Measurements from ENCODE around the gene HTR3B.

Gene HTR3B

GRCh38 chr11:113881856-113882255 lies 22.7 kb upstream of the HTR3B start:
- no peak for TF ChIP-seq FOXP2 (optimal IDR thresholded peaks at IDR 0.05; ENCODE audit: borderline replicate concordance, extremely low read depth, extremely low read length, insufficient read depth)
- TF ChIP-seq SIN3A (IDR thresholded peaks at IDR 0.05; ENCODE audit: borderline replicate concordance, insufficient read depth, low read length) = no peak
- no peak for TF ChIP-seq POLR2AphosphoS5 (IDR thresholded peaks at IDR 0.05; ENCODE audit: low read depth, low read length)
- TF ChIP-seq TAF1 (IDR thresholded peaks at IDR 0.05; ENCODE audit: borderline replicate concordance, insufficient read depth, low read length) = no peak
- TF ChIP-seq, protein P1, sequence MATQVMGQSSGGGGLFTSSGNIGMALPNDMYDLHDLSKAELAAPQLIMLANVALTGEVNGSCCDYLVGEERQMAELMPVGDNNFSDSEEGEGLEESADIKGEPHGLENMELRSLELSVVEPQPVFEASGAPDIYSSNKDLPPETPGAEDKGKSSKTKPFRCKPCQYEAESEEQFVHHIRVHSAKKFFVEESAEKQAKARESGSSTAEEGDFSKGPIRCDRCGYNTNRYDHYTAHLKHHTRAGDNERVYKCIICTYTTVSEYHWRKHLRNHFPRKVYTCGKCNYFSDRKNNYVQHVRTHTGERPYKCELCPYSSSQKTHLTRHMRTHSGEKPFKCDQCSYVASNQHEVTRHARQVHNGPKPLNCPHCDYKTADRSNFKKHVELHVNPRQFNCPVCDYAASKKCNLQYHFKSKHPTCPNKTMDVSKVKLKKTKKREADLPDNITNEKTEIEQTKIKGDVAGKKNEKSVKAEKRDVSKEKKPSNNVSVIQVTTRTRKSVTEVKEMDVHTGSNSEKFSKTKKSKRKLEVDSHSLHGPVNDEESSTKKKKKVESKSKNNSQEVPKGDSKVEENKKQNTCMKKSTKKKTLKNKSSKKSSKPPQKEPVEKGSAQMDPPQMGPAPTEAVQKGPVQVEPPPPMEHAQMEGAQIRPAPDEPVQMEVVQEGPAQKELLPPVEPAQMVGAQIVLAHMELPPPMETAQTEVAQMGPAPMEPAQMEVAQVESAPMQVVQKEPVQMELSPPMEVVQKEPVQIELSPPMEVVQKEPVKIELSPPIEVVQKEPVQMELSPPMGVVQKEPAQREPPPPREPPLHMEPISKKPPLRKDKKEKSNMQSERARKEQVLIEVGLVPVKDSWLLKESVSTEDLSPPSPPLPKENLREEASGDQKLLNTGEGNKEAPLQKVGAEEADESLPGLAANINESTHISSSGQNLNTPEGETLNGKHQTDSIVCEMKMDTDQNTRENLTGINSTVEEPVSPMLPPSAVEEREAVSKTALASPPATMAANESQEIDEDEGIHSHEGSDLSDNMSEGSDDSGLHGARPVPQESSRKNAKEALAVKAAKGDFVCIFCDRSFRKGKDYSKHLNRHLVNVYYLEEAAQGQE (IDR thresholded peaks at IDR 0.05; ENCODE audit: insufficient read depth in 1 of 2, low read depth in 2 of 2, low read length in 2 of 2) = no peak

DNA sequence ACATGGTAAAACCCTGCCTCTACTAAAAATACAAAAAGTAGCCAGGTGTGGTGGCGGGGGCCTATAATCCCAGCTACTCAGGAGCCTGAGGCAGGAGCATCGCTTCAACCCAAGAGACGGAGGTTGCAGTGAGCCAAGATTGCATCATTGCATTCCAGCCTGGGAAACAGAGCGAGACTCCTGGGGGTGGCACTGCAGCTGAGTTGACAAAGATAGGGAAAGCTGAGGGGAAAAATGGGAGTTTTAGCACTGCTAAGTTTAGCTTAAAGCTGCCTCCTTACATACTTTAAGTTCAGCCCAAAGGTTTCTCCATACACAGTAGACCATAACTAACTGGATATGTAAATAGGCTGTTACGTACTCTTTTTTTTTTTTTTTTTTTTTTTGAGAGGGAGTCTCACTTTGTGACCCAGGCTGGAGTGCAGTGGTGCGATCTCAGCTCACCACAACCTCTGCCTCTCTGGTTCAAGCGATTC lies 20.2 kb upstream of the HTR3B start:
- TF ChIP-seq SIN3A (IDR thresholded peaks at IDR 0.05; ENCODE audit: borderline replicate concordance, insufficient read depth, low read length) (no peak), POLR2AphosphoS5 (IDR thresholded peaks at IDR 0.05; ENCODE audit: low read depth, low read length) (no peak), TAF1 (IDR thresholded peaks at IDR 0.05; ENCODE audit: borderline replicate concordance, insufficient read depth, low read length) (no peak), FOXP2 (optimal IDR thresholded peaks at IDR 0.05; ENCODE audit: borderline replicate concordance, extremely low read depth, extremely low read length, insufficient read depth) (no peak)
- TF ChIP-seq, protein P1 (IDR thresholded peaks at IDR 0.05; ENCODE audit: insufficient read depth in 1 of 2, low read depth in 2 of 2, low read length in 2 of 2) = no peak

DNA sequence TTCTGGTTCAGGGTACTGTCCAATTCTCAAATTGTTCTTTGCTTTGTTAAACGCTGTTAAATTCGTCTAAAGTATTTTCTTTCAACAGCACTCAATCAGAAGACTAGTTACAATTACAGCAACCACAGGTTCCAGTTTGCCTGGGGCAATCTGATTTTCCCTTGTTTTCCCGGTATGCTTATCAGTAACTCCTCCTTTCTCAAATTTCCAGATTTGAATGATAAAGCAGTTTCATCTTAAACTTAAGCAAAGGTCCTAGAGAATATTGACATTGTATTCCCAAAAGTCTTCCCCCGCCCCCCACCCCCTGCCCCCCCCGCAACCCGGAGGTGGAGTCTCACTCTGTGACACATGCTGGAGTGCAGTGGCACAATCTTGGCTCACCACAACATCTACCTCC lies 18.7 kb upstream of the HTR3B start:
- no peak for TF ChIP-seq POLR2AphosphoS5 (IDR thresholded peaks at IDR 0.05; ENCODE audit: low read depth, low read length)
- TF ChIP-seq FOXP2 (optimal IDR thresholded peaks at IDR 0.05; ENCODE audit: borderline replicate concordance, extremely low read depth, extremely low read length, insufficient read depth) = no peak

- TF ChIP-seq SIN3A (IDR thresholded peaks at IDR 0.05; ENCODE audit: borderline replicate concordance, insufficient read depth, low read length) = no peak
- no peak for TF ChIP-seq FOXP2 (optimal IDR thresholded peaks at IDR 0.05; ENCODE audit: borderline replicate concordance, extremely low read depth, extremely low read length, insufficient read depth)
- TF ChIP-seq, protein P1 (IDR thresholded peaks at IDR 0.05; ENCODE audit: insufficient read depth in 1 of 2, low read depth in 2 of 2, low read length in 2 of 2) = no peak
- no peak for TF ChIP-seq POLR2AphosphoS5 (IDR thresholded peaks at IDR 0.05; ENCODE audit: low read depth, low read length)
- TF ChIP-seq TAF1 (IDR thresholded peaks at IDR 0.05; ENCODE audit: borderline replicate concordance, insufficient read depth, low read length) = no peak
Observed at GRCh38 chr11:113888848-113889247, 15.7 kb upstream of the HTR3B start.

DNA sequence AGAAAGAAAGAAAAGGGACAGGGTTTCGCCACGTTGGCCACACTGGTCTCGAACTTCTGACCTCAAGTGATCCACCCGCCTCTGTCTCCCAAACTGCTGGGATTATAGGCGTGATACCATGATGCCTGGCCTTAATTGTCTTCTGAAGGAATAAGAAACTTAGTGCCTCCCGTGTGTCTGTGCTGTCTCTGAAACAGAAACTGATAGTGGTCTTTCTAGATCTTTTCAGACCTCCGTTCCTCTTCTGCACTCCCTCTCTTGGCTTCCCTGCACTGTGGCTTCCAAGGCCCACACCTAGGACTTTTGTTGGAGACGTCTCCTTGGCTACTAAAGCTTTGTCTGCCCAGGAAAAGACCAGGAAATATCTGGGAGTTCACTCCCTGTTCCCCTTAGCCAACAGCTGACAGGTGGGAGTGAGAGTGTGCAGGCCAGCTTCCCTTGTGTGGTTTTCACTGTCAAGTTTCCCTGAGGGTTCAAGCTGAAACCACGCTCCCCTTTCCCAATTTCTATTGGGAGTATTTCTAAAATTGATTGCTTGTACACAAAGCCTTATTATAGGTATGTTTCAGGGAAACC lies 10.1 kb upstream of the HTR3B start:
- TF ChIP-seq, protein P1 (IDR thresholded peaks at IDR 0.05; ENCODE audit: insufficient read depth in 1 of 2, low read depth in 2 of 2, low read length in 2 of 2) = no peak
- TF ChIP-seq TAF1 (IDR thresholded peaks at IDR 0.05; ENCODE audit: borderline replicate concordance, insufficient read depth, low read length) = no peak
- no peak for TF ChIP-seq POLR2AphosphoS5 (IDR thresholded peaks at IDR 0.05; ENCODE audit: low read depth, low read length)
- no peak for TF ChIP-seq SIN3A (IDR thresholded peaks at IDR 0.05; ENCODE audit: borderline replicate concordance, insufficient read depth, low read length)
- TF ChIP-seq FOXP2 (optimal IDR thresholded peaks at IDR 0.05; ENCODE audit: borderline replicate concordance, extremely low read depth, extremely low read length, insufficient read depth) = no peak
